MCF 10A (cell line): ENCODE measurements around the gene MFSD11. TPM values are rescaled to one million over a fixed set of nuclear protein-coding genes. Genes with fewer than 3 reads are reported as not detected.
"Not testable (repeated sequence)": the region's sequence is repeated elsewhere in the genome, so short reads cannot be mapped to it uniquely, and the experiment has no call there.

Experiments
- BruUV-seq: library from RNA; stranded (reverse); fragments of 400-500 nt; replicated peaks from 2 replicates; lab custom pipeline; 2021; lab: Mats Ljungman, UMichigan
- CTCF ChIA-PET: fragments of 300-600 bp; sonication (Branson Sonifier 250); formaldehyde crosslinking; extraction: SDS; loops from one replicate; lab custom pipeline; 2021; ENCODE audit warnings: antibody characterized with exemption, inconsistent platforms; lab: Yijun Ruan, JAX
- POLR2A ChIA-PET: fragments of 300-600, 350-650 bp; sonication (Branson Sonifier 250); formaldehyde crosslinking; extraction: SDS; loops from one replicate; lab custom pipeline; 2020; ENCODE audit warnings: antibody characterized with exemption, inconsistent platforms; lab: Yijun Ruan, JAX
- DNase-seq: peaks from one replicate; pipeline ENCODE4 v3.0.0-alpha.2; 2018; ENCODE audit not compliant: unreplicated experiment
- H3K27ac Mint-ChIP-seq: one replicate; pipeline ENCODE4 v1.8.0; 2022; ENCODE audit warnings: mild to moderate bottlenecking, low read depth, mixed read lengths; ENCODE audit not compliant: unreplicated experiment
- H3K27me3 Mint-ChIP-seq: one replicate; pipeline ENCODE4 v1.8.0; 2022; ENCODE audit warnings: mixed read lengths; ENCODE audit not compliant: insufficient read depth, unreplicated experiment
- H3K36me3 Mint-ChIP-seq: one replicate; pipeline ENCODE4 v1.8.0; 2022; ENCODE audit warnings: mild to moderate bottlenecking, moderate library complexity, mixed read lengths; ENCODE audit not compliant: insufficient read depth, unreplicated experiment
- H3K4me1 Mint-ChIP-seq: one replicate; pipeline ENCODE4 v1.8.0; 2022; ENCODE audit warnings: mixed read lengths; ENCODE audit not compliant: insufficient read depth, unreplicated experiment
- H3K4me3 Mint-ChIP-seq: one replicate; pipeline ENCODE4 v1.8.0; 2022; ENCODE audit warnings: mild to moderate bottlenecking, moderate library complexity, mixed read lengths; ENCODE audit not compliant: unreplicated experiment
- H3K9me3 Mint-ChIP-seq: one replicate; pipeline ENCODE4 v1.8.0; 2022; ENCODE audit warnings: mixed read lengths; ENCODE audit not compliant: unreplicated experiment
- intact Hi-C: fragments of 100-400 bp; cut with micrococcal nuclease; formaldehyde crosslinking; loops from 2 replicates; pipeline ENCODE4 v1.14.1; 2022
- total RNA-seq: library from RNA; stranded (reverse); gene quantifications from 2 replicates; pipeline ENCODE4 v1.2.3, GENCODE V29; 2022
- TF ChIP-seq, protein P1 (sequence below): fragments of 200-600 bp; IDR thresholded peaks from one replicate; pipeline ENCODE4 v1.8.0; 2022; ENCODE audit warnings: antibody characterized with exemption, mild to moderate bottlenecking; ENCODE audit not compliant: unreplicated experiment

MFSD11 gene
- total RNA-seq, 1 experiment from 2014 or later: 11.6 TPM

- Mint-ChIP-seq H3K27ac (no peak overlapping the region), H3K36me3 (peaks cover 38% of the 10 kb centered on the region), H3K4me3 (no peak overlapping the region), H3K4me1 (no peaks in the 10 kb centered on the region), H3K9me3 (peaks cover 7% of the 10 kb centered on the region), H3K27me3 (no peaks in the 10 kb centered on the region)
- DNase-seq: no peak
- TF ChIP-seq, protein P1, sequence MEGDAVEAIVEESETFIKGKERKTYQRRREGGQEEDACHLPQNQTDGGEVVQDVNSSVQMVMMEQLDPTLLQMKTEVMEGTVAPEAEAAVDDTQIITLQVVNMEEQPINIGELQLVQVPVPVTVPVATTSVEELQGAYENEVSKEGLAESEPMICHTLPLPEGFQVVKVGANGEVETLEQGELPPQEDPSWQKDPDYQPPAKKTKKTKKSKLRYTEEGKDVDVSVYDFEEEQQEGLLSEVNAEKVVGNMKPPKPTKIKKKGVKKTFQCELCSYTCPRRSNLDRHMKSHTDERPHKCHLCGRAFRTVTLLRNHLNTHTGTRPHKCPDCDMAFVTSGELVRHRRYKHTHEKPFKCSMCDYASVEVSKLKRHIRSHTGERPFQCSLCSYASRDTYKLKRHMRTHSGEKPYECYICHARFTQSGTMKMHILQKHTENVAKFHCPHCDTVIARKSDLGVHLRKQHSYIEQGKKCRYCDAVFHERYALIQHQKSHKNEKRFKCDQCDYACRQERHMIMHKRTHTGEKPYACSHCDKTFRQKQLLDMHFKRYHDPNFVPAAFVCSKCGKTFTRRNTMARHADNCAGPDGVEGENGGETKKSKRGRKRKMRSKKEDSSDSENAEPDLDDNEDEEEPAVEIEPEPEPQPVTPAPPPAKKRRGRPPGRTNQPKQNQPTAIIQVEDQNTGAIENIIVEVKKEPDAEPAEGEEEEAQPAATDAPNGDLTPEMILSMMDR: no peak
- POLR2A ChIA-PET: interaction anchor here (0.7 kb wide), 1 partner anchor 16 kb away, joined by 3 read pairs; no protein-coding TSS in a partner anchor
- intact Hi-C loops: no loop called here
- BruUV-seq: no TSS peak
- CTCF ChIA-PET: no interaction called here
These were observed 5.0 kb downstream of the MFSD11 start for GRCh38 chr17:76742958-76743357.

GRCh38 chr17:76744747-76745146 lies 6.8 kb downstream of the MFSD11 start:
- H3K9me3 Mint-ChIP-seq: peaks cover 7% of the 10 kb centered on the region
- ChIA-PET CTCF (no interaction called here), POLR2A (interaction anchor here (0.6 kb wide), 2 partner anchors 14 to 180 kb away, joined by 3 to 4 read pairs; no protein-coding TSS in a partner anchor)
- H3K27me3 Mint-ChIP-seq: no peaks in the 10 kb centered on the region
- H3K36me3 Mint-ChIP-seq: peaks cover 45% of the 10 kb centered on the region
- no peak for DNase-seq
- intact Hi-C loops: no loop called here
- H3K4me3 Mint-ChIP-seq: no peak overlapping the region
- H3K4me1 Mint-ChIP-seq: no peaks in the 10 kb centered on the region
- BruUV-seq: no TSS peak
- TF ChIP-seq, protein P1: no peak
- no peak overlapping the region for H3K27ac Mint-ChIP-seq

GRCh38 chr17:76745785-76746184 lies 7.9 kb downstream of the MFSD11 start:
- CTCF ChIA-PET, DNase-seq, H3K9me3 Mint-ChIP-seq, intact Hi-C loops, H3K27ac Mint-ChIP-seq, BruUV-seq, H3K27me3 Mint-ChIP-seq, H3K4me3 Mint-ChIP-seq, H3K4me1 Mint-ChIP-seq: not testable (repeated sequence)
- peaks cover 47% of the 10 kb centered on the region for H3K36me3 Mint-ChIP-seq
- POLR2A ChIA-PET: interaction anchor here (0.7 to 0.8 kb wide), 2 partner anchors 9 to 10 kb away, joined by 3 read pairs; no protein-coding TSS in a partner anchor

- no peaks in the 10 kb centered on the region for H3K4me1 Mint-ChIP-seq
- no TSS peak for BruUV-seq
- H3K9me3 Mint-ChIP-seq: peaks cover 7% of the 10 kb centered on the region
- intact Hi-C loops: no loop called here
- CTCF ChIA-PET: interaction anchor here (0.6 to 1.1 kb wide), 2 partner anchors 10 to 30 kb away, joined by 3 to 5 read pairs; partner anchors contain the start of gene MFSD11
- H3K36me3 Mint-ChIP-seq: peaks cover 35% of the 10 kb centered on the region
- no peak overlapping the region for H3K27ac Mint-ChIP-seq
- POLR2A ChIA-PET: interaction anchor here (0.9 to 3.0 kb wide), 3 partner anchors 9 to 15 kb away, joined by 3 to 26 read pairs (median 4); partner anchors contain the start of genes MFSD11 and SRSF2
- DNase-seq: no peak
- H3K27me3 Mint-ChIP-seq: no peaks in the 10 kb centered on the region
- TF ChIP-seq, protein P1: no peak
- no peak overlapping the region for H3K4me3 Mint-ChIP-seq
These were observed 9.9 kb downstream of the MFSD11 start for GRCh38 chr17:76747716-76748363.
